Nephron (organoid): ENCODE data around the gene CHST8.

Source experiments
- H3K27ac Mint-ChIP-seq, 3 experiments: 2 replicates each; pipeline ENCODE4 v1.8.0; 2020; ENCODE audit warnings: mixed read lengths in 3 of 3, mild to moderate bottlenecking in 2 of 3, moderate library complexity in 1 of 3
- H3K27me3 Mint-ChIP-seq: 2 replicates; pipeline ENCODE4 v1.8.0; 2021; ENCODE audit warnings: low read depth, mild to moderate bottlenecking, moderate library complexity, mixed read lengths
- H3K36me3 Mint-ChIP-seq: 2 replicates; pipeline ENCODE4 v1.8.0; 2020; ENCODE audit warnings: low read depth, mixed read lengths
- H3K4me1 Mint-ChIP-seq: 2 replicates; pipeline ENCODE4 v1.8.0; 2020; ENCODE audit warnings: mixed read lengths
- H3K4me3 Mint-ChIP-seq, 3 experiments: 2 replicates each; pipeline ENCODE4 v1.8.0; 2020; ENCODE audit warnings: mild to moderate bottlenecking in 3 of 3, mixed read lengths in 3 of 3, moderate library complexity in 2 of 3
- H3K9me3 Mint-ChIP-seq: 2 replicates; pipeline ENCODE4 v1.8.0; 2020; ENCODE audit warnings: mixed read lengths
- TF ChIP-seq, protein P1 (sequence below), 3 experiments: fragments of 200-600 bp; sonication (generic); IDR thresholded peaks; one replicate each; pipeline ENCODE4 v1.5.0; 2021; ENCODE audit warnings: antibody characterized with exemption in 3 of 3; ENCODE audit not compliant: unreplicated experiment in 3 of 3

Gene CHST8

DNA sequence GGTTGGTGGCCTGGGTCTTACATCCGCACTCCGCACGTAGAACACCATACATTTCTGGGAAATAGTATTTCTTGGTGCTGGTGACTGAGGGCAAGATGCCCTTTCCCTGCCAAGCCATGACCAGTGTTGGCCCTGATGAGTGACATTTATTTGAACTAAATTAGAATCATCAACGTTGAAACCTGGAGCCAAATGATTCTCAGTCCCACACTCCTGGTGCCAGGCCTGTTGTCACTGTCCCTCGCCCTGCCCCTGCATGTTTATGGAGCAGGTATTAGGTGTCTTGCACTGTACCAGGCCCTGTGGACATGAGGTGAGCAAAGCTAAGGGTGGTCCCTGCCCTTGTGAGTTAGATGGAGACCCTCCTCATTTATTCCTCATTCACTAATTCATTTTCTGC, 5.8 kb downstream of the CHST8 start:
- Mint-ChIP-seq H3K4me3 (no peak overlapping the region), H3K36me3 (no peaks in the 10 kb centered on the region), H3K9me3 (no peaks in the 10 kb centered on the region), H3K27me3 (peaks cover 88% of the 10 kb centered on the region), H3K4me1 (no peaks in the 10 kb centered on the region), H3K27ac (no peak overlapping the region)
- TF ChIP-seq, protein P1, sequence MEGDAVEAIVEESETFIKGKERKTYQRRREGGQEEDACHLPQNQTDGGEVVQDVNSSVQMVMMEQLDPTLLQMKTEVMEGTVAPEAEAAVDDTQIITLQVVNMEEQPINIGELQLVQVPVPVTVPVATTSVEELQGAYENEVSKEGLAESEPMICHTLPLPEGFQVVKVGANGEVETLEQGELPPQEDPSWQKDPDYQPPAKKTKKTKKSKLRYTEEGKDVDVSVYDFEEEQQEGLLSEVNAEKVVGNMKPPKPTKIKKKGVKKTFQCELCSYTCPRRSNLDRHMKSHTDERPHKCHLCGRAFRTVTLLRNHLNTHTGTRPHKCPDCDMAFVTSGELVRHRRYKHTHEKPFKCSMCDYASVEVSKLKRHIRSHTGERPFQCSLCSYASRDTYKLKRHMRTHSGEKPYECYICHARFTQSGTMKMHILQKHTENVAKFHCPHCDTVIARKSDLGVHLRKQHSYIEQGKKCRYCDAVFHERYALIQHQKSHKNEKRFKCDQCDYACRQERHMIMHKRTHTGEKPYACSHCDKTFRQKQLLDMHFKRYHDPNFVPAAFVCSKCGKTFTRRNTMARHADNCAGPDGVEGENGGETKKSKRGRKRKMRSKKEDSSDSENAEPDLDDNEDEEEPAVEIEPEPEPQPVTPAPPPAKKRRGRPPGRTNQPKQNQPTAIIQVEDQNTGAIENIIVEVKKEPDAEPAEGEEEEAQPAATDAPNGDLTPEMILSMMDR (IDR thresholded peaks at IDR 0.05; ENCODE audit: unreplicated experiment in 3 of 3), result no peak

DNA sequence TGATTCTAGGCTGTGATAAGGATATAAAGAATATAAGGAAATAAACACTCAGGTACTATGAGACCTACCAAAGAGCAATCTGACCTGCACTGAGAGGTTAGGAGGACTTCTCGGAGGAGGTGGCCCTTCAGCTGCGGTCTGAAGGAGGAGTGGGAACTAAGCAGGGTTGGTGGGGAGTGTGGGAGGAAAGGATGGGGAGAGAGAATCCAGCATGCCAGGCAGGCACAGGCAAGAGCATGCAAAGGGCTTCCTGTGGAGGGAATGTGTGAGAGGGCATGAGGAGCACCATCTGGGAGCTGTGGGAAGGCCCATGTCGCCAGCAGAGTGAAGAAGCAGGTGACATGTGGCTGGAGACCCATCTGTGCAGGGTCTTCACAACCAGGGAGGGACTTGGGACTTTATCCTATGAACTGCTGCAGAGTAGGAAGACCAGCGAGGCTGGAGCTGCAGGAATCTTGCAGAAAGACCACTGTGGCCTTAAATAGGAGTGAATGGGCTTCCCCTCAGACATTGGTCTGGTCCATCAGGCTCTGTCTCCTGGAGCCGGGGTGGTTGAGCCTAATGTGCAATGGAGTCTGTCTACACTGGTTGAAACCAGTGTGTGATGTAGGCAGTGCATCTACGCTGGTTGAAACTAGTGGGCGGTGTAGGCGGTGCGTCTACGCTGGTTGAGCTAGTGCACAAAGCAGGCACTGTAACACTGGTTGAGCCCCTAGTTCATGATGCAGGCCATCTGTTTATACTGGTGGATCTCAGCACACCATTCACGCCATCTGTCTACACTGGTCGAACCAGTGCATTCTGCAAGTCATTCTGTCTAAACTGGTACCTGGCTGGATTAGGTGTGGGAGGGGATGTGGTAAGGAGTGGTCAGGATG, 6.4 kb downstream of the CHST8 start:
- Mint-ChIP-seq H3K27me3 (peaks cover 86% of the 10 kb centered on the region), H3K9me3 (no peaks in the 10 kb centered on the region), H3K4me1 (no peaks in the 10 kb centered on the region), H3K4me3 (no peak overlapping the region), H3K27ac (no peak overlapping the region), H3K36me3 (no peaks in the 10 kb centered on the region)
- TF ChIP-seq, protein P1 (IDR thresholded peaks at IDR 0.05; ENCODE audit: unreplicated experiment in 3 of 3), result no peak

DNA sequence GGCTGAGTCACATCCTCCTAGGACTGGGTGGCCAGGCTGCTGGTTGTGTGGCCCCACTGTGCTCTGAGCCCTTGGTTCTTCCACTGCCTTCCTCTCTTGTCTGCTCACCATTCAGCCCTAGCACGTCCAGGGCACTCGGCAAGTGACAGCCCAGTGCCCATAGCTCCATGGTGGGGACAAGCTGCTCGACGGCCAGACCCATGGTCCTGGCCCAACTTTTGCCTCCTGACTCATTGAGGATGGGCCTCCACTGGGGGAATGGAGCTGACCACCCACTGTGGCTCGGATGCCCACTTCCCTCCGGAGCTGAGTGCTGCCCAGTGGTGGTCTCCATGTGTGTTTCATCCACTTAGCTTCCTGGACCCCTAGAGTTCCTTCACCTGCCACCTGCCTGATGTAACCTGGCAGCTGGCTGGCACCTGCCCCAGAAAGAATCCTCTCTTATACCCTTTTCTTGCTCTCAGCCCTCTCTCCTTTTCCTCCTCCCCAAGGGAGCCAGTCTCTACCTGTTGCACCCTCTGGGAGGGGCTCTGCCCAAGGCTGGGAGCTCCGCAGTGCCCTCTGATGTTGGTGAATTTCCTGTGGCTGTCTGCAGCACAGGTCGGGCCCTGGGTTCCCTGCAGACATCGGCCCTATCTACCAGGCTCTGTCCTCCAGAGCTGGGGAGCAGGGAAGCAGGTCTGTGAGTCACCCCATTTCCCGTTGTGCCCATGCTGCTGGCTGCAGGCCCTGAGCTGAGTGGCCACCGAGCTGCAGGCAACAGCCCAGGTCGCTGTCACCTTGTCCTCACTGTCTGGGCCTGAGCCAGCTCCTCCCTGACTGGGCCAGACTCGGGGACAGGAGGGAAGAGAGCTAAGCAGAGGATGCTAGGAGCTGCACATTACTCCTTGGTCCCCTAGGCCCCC, 7.4 kb downstream of the CHST8 start:
- no peaks in the 10 kb centered on the region for H3K9me3 Mint-ChIP-seq
- no peak overlapping the region for H3K27ac Mint-ChIP-seq
- no peaks in the 10 kb centered on the region for H3K36me3 Mint-ChIP-seq
- TF ChIP-seq, protein P1 (IDR thresholded peaks at IDR 0.05; ENCODE audit: unreplicated experiment in 3 of 3), result no peak
- H3K27me3 Mint-ChIP-seq, result peaks cover 86% of the 10 kb centered on the region
- no peaks in the 10 kb centered on the region for H3K4me1 Mint-ChIP-seq
- no peak overlapping the region for H3K4me3 Mint-ChIP-seq

DNA sequence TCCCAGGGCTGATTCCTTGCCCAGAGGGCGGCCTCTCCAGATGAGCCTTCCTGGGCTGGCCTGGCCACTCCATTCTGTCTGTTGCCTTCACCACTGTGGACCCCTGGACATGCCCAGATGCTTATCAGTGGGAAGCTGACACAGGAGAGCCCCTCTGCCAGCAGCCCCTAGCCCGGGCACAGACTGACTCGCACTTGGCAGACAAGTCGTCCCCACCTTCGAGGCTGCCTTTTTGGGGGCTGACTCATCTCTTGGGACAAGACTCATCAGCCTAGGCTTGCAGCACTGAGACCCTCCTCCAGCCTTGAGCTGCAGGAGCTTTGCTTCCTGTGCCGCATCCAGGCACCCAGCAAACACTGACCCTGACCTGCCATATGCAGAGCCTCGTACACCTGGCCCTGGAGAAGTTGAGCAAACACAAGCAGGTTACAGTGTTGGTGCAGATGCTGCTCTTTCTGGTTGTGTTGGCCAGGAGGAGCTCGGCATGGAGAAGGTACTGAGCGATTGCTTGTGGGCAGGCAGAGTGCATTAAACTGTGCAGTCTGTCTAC, 8.1 kb downstream of the CHST8 start:
- Mint-ChIP-seq H3K9me3 (no peaks in the 10 kb centered on the region), H3K36me3 (no peaks in the 10 kb centered on the region), H3K4me3 (no peak overlapping the region), H3K4me1 (no peaks in the 10 kb centered on the region), H3K27ac (no peak overlapping the region), H3K27me3 (peaks cover 82% of the 10 kb centered on the region)
- TF ChIP-seq, protein P1 (IDR thresholded peaks at IDR 0.05; ENCODE audit: unreplicated experiment in 3 of 3), result no peak

DNA sequence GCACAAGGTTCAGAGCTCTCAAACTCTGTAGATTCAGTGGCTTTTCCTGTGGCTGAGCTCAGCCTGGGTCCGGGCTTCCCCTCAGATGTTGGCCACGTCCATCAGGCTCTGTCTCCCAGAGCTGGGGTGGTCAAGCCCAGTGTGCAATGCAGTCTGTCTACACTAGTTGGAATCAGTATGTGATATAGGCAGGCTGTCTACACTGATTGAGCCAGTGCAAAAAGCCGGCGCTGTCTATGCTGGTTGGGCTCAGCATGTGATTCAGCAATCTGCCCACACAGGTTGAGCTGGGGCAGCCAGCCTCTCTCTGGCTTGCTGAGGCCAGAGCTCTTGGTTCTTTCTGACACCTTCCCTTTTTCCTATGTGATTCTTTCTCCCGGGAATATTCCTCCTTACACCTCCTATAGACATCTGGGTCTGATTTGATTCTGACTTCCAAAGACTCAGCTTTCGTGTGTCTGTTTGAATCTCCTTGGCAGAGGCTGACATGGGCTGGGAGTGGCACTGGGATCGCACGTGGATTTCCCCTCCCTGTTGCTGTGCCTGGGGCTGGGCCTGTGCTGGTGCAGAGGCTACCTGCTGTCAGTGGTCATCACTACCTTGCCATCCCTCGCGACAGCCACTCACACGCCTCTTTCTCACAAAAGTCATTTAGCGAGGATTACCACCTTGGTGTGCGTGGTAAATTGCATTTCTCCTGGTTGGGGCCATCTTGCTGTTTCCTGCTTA, 9.3 kb downstream of the CHST8 start:
- H3K27ac Mint-ChIP-seq, result no peak overlapping the region
- H3K9me3 Mint-ChIP-seq, result no peaks in the 10 kb centered on the region
- H3K4me1 Mint-ChIP-seq, result no peaks in the 10 kb centered on the region

More for the DNA sequence above, 9.3 kb downstream of the CHST8 start:
- Mint-ChIP-seq H3K4me3 (no peak overlapping the region), H3K27me3 (peaks cover 74% of the 10 kb centered on the region), H3K36me3 (no peaks in the 10 kb centered on the region)
- TF ChIP-seq, protein P1 (IDR thresholded peaks at IDR 0.05; ENCODE audit: unreplicated experiment in 3 of 3), result no peak
